Measurements from ENCODE around the gene APLF.

APLF gene

DNA sequence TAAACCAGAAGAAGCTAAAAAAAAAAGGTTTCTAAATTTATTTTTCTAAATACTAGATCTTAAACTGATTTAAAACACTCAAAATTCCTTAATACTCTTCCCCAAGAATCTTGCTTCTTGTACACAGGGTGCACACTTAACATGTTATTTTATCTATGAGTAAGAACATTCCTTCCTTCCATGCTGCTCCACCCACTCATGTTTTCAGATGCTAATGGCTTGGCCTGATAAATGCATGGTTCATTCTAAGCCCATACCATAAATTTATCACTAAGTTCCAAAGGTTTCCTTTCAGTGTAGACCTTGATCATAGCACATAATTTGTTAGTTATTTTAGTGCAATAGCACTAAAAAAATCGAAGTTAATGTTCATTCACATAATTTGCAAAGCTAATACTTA, 8.4 kb upstream of the APLF start:
- Mint-ChIP-seq H3K4me1 (peaks cover 3% of the 10 kb centered on the region), H3K9me3 (no peaks in the 10 kb centered on the region), H3K27ac (no peak overlapping the region), H3K27me3 (ENCODE audit: low read depth) (no peaks in the 10 kb centered on the region), H3K4me3 (no peak overlapping the region), H3K36me3 (ENCODE audit: low read depth) (no peaks in the 10 kb centered on the region)
- TF ChIP-seq, protein P1, sequence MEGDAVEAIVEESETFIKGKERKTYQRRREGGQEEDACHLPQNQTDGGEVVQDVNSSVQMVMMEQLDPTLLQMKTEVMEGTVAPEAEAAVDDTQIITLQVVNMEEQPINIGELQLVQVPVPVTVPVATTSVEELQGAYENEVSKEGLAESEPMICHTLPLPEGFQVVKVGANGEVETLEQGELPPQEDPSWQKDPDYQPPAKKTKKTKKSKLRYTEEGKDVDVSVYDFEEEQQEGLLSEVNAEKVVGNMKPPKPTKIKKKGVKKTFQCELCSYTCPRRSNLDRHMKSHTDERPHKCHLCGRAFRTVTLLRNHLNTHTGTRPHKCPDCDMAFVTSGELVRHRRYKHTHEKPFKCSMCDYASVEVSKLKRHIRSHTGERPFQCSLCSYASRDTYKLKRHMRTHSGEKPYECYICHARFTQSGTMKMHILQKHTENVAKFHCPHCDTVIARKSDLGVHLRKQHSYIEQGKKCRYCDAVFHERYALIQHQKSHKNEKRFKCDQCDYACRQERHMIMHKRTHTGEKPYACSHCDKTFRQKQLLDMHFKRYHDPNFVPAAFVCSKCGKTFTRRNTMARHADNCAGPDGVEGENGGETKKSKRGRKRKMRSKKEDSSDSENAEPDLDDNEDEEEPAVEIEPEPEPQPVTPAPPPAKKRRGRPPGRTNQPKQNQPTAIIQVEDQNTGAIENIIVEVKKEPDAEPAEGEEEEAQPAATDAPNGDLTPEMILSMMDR (IDR thresholded peaks at IDR 0.05; ENCODE audit: unreplicated experiment in 3 of 3): no peak

DNA sequence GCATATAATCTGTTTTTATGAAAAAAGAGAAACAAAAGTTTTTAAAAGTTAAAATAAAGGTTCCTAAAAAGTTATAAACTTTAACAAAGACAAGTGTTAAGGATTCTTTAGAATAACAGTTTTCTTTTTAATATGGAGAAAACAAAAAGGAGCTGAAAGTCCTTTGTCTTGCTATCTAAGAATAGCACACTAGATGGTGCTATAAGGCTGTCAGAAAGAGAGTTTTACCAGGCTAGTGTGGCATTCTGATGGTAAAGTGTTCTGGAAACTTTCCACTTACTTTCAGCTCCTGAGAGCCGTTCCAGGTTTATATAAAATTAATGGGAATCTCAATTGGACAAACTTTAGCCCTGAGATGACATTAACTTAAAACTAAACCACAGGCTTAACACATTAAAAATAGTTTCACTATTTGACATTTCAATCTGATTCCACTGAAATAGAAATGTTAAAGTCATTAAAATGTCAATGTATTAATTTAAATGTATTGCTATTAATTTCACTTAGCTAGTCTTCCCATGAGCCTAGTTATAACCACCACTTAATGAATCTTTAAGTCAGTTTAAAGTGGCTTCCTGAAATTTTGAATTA, 4.0 kb upstream of the APLF start:
- peaks cover 16% of the 10 kb centered on the region for H3K4me1 Mint-ChIP-seq
- H3K9me3 Mint-ChIP-seq: no peaks in the 10 kb centered on the region
- H3K27me3 Mint-ChIP-seq (ENCODE audit: low read depth): no peaks in the 10 kb centered on the region
- TF ChIP-seq, protein P1 (IDR thresholded peaks at IDR 0.05; ENCODE audit: unreplicated experiment in 3 of 3): peak; percentile 74 to 89 (median 78)
- H3K36me3 Mint-ChIP-seq (ENCODE audit: low read depth): no peaks in the 10 kb centered on the region
- no peak overlapping the region for H3K27ac Mint-ChIP-seq
- no peak overlapping the region for H3K4me3 Mint-ChIP-seq

GRCh38 chr2:68464651-68465050, 2.7 kb upstream of the APLF start:
- H3K27ac Mint-ChIP-seq: no peak overlapping the region
- no peaks in the 10 kb centered on the region for H3K27me3 Mint-ChIP-seq (ENCODE audit: low read depth)
- H3K36me3 Mint-ChIP-seq (ENCODE audit: low read depth): no peaks in the 10 kb centered on the region
- peaks cover 12% of the 10 kb centered on the region for H3K4me1 Mint-ChIP-seq
- no peaks in the 10 kb centered on the region for H3K9me3 Mint-ChIP-seq
- peak overlapping the region in 2 of 3 experiments; percentile 46 to 56 for H3K4me3 Mint-ChIP-seq
- TF ChIP-seq, protein P1 (IDR thresholded peaks at IDR 0.05; ENCODE audit: unreplicated experiment in 3 of 3): no peak

DNA sequence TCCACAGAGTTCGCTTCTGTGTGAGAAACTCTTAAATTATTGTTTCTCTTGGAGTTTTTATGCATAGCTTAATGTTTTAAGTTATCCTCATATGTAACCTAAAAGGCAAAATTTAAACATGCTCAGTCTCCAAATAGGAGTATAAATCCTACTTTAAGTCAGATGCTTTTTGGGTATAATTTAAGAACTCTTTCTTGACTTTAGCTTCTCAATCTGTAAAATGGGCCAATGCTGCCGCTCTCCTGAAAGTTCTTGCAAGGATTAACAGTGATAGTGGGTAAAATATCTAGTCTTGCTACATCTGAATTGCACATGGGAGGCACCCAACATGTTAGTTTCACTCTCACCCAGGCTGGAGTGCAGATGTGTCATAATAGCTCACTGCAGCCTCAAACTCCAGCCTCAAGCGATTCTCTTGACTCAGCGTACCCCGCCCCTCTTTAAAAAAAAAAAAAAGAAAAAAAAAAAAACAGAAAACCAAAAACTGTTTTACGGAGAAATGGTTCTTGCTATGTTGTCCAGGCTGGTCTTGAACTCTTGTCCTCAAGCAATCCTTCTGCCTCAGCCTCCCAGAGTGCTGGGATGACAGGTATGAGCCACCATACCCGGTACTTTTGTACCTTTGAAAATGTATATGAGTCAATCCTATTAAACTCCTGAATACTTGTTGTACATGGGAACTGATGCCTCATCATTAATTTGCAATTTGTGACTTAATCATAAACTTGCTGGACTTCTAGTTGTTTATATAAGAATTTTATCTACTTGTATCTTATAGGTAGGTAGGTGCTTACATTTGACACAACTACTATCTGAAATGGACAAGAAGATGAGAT, 2.1 kb upstream of the APLF start:
- Mint-ChIP-seq H3K4me3 (peak overlapping the region; percentile 96), H3K27me3 (ENCODE audit: low read depth) (no peaks in the 10 kb centered on the region), H3K27ac (no peak overlapping the region), H3K36me3 (ENCODE audit: low read depth) (no peaks in the 10 kb centered on the region), H3K9me3 (no peaks in the 10 kb centered on the region), H3K4me1 (peaks cover 12% of the 10 kb centered on the region)
- TF ChIP-seq, protein P1 (IDR thresholded peaks at IDR 0.05; ENCODE audit: unreplicated experiment in 3 of 3): no peak

DNA sequence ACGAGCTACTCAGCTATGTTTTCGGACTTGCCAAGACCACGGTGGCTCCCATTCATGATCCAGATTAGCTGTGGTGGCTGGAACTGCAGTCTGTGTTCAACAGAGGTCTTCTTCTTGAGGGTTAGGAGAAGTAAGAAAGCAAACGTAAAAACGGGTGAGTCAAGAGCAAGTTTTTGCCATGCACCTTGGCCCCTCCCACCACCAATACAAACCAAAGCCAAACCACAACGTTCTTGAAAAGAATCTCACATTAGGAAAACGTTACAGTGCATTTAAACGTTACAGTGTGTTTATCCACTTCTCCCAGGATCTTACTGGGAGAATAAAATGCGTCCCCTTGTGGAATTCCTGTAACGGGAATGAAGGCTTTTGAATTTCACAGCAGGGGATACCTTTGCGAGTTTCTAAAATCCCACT, 1.0 kb upstream of the APLF start:
- H3K9me3 Mint-ChIP-seq: no peaks in the 10 kb centered on the region
- H3K27me3 Mint-ChIP-seq (ENCODE audit: low read depth): no peaks in the 10 kb centered on the region
- TF ChIP-seq, protein P1 (IDR thresholded peaks at IDR 0.05; ENCODE audit: unreplicated experiment in 3 of 3): peak in 1 of 3 experiments; percentile 10
- H3K4me3 Mint-ChIP-seq: peak overlapping the region; percentile 96
- H3K27ac Mint-ChIP-seq: peak overlapping the region; percentile 73 to 90 (median 89)
- peaks cover 12% of the 10 kb centered on the region for H3K4me1 Mint-ChIP-seq
- H3K36me3 Mint-ChIP-seq (ENCODE audit: low read depth): no peaks in the 10 kb centered on the region

- Mint-ChIP-seq H3K27me3 (ENCODE audit: low read depth) (no peaks in the 10 kb centered on the region), H3K27ac (peak overlapping the region; percentile 73 to 90 (median 89)), H3K36me3 (ENCODE audit: low read depth) (no peaks in the 10 kb centered on the region), H3K4me1 (peaks cover 12% of the 10 kb centered on the region), H3K9me3 (no peaks in the 10 kb centered on the region), H3K4me3 (peak overlapping the region; percentile 96)
- TF ChIP-seq, protein P1 (IDR thresholded peaks at IDR 0.05; ENCODE audit: unreplicated experiment in 3 of 3): no peak
Measured at GRCh38 chr2:68466778-68467076, 658 bp upstream of the APLF start.

All from nephron (organoid).